ENCODE data around the gene DPT.

DNA sequence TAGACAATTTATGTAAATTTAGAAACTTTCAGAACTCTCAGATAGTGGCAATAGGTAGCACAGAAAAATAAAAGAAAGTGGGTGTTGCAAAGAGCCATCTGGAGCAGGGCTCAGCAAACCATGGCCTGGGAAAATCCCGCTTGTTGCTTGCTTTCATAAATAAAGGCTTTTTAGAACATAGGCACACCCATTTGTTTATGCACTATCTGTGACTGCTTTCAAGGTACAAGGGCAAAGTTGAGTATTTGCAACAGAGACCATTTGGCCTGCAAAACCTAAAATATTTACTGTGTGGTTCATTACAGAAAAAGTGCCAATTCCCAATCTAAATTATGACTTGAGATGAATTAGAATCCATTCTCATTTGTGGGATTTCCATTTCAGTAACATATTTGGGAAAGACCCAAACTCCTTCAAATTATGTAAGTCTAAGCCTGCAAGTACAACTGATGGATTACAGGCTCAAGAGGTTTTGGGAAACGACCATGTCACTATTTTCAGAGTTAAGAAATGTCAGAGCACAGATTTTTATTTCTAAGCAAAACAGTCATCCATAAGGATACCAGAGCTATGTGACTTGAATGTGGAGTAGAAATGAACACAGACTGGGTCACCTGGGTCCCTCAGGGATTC, 43.5 kb upstream of the DPT start:
- TF ChIP-seq, protein P1, sequence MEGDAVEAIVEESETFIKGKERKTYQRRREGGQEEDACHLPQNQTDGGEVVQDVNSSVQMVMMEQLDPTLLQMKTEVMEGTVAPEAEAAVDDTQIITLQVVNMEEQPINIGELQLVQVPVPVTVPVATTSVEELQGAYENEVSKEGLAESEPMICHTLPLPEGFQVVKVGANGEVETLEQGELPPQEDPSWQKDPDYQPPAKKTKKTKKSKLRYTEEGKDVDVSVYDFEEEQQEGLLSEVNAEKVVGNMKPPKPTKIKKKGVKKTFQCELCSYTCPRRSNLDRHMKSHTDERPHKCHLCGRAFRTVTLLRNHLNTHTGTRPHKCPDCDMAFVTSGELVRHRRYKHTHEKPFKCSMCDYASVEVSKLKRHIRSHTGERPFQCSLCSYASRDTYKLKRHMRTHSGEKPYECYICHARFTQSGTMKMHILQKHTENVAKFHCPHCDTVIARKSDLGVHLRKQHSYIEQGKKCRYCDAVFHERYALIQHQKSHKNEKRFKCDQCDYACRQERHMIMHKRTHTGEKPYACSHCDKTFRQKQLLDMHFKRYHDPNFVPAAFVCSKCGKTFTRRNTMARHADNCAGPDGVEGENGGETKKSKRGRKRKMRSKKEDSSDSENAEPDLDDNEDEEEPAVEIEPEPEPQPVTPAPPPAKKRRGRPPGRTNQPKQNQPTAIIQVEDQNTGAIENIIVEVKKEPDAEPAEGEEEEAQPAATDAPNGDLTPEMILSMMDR (IDR thresholded peaks at IDR 0.05; ENCODE audit: low read length) = no peak
- TF ChIP-seq EZH2 (optimal IDR thresholded peaks at IDR 0.05; ENCODE audit: low read depth, low read length) (no peak), EZH2phosphoT487 (IDR thresholded peaks at IDR 0.05; ENCODE audit: low read length) (no peak)

Measured in MM.1S (cell line).